Ascending aorta (tissue), 2 donors: Measurements from ENCODE around the gene PLEKHG3. TPM values are rescaled to one million over a fixed set of nuclear protein-coding genes. Genes with fewer than 3 reads are reported as not detected.
A peak's percentile ranks its signal among the peaks of the same experiment; 100 is the strongest.

Experiments used
- DNase-seq, 2 donors: peaks; one replicate each; pipeline ENCODE4 v3.0.0-alpha.2; 2019; ENCODE audit warnings: low spot score in 2 of 2
- H3K27ac ChIP-seq, 2 donors: fragments of 200-600 bp; sonication (generic); one replicate each; pipeline ENCODE4 v1.5.1; 2016 to 2017; ENCODE audit warnings: mild to moderate bottlenecking in 1 of 2
- H3K27me3 ChIP-seq: fragments of 200-600 bp; sonication (generic); one replicate; pipeline ENCODE4 v1.5.1; 2017
- H3K36me3 ChIP-seq, 2 donors: fragments of 200-600 bp; sonication (generic); one replicate each; pipeline ENCODE4 v1.5.1; 2016
- H3K4me1 ChIP-seq, 2 donors: fragments of 200-600 bp; sonication (generic); one replicate each; pipeline ENCODE4 v1.5.1; 2016 to 2017; ENCODE audit warnings: mild to moderate bottlenecking in 1 of 2
- H3K4me3 ChIP-seq, 2 donors: fragments of 200-600 bp; sonication (generic); one replicate each; pipeline ENCODE4 v1.5.1; 2016 to 2017; ENCODE audit warnings: mild to moderate bottlenecking in 1 of 2
- H3K9me3 ChIP-seq, 2 donors: fragments of 200-600 bp; sonication (generic); one replicate each; pipeline ENCODE4 v1.5.1; 2016
- CTCF ChIP-seq, 3 experiments: fragments of 200-600 bp in 2 of 3; fragments of 450-650 bp in 1 of 3; sonication (generic) in 2 of 3; IDR thresholded peaks; one replicate each; pipeline ENCODE4 v1.5.1; 2016 to 2019; ENCODE audit warnings: antibody characterized with exemption in 3 of 3, mild to moderate bottlenecking in 1 of 3, moderate library complexity in 1 of 3
- intact Hi-C: fragments of 100-400 bp; cut with DNase I; formaldehyde crosslinking; loops from one replicate; pipeline ENCODE4 v1.15.1; 2023
- total RNA-seq: library from RNA; depleted of rRNA; stranded (reverse); fragments of >200 nt; gene quantifications from one replicate; pipeline ENCODE4 v1.1.0, GENCODE V29; 2016

Gene PLEKHG3
- total RNA-seq, 1 donor from 2014 or later: 134 TPM

GRCh38 chr14:64700290-64700689 is 3.9 kb upstream of the PLEKHG3 start:
- no peak for DNase-seq
- no peaks in the 10 kb centered on the region for H3K27me3 ChIP-seq
- H3K9me3 ChIP-seq: no peaks in the 10 kb centered on the region
- no peaks in the 10 kb centered on the region for H3K36me3 ChIP-seq
- no peaks in the 10 kb centered on the region for H3K4me1 ChIP-seq
- TF ChIP-seq CTCF (IDR thresholded peaks at IDR 0.05): no peak
- H3K27ac ChIP-seq: no peak overlapping the region
- no peak overlapping the region for H3K4me3 ChIP-seq
- intact Hi-C loops: no loop called here

- Histone ChIP-seq H3K36me3 (no peaks in the 10 kb centered on the region), H3K4me3 (no peak overlapping the region), H3K9me3 (no peaks in the 10 kb centered on the region), H3K4me1 (peaks cover 0 to 2% of the 10 kb centered on the region in 2 donors), H3K27me3 (no peaks in the 10 kb centered on the region), H3K27ac (no peak overlapping the region)
- DNase-seq: no peak
- intact Hi-C loops: no loop called here
- no peak for TF ChIP-seq CTCF (IDR thresholded peaks at IDR 0.05)
Observed at GRCh38 chr14:64700894-64701293, 3.3 kb upstream of the PLEKHG3 start.

GRCh38 chr14:64701660-64702059 is 2.6 kb upstream of the PLEKHG3 start:
- intact Hi-C loops: no loop called here
- no peak overlapping the region for H3K4me3 ChIP-seq
- DNase-seq: peak in 1 of 2 donors; percentile 7
- no peaks in the 10 kb centered on the region for H3K27me3 ChIP-seq
- no peaks in the 10 kb centered on the region for H3K9me3 ChIP-seq
- peaks cover 0 to 10% of the 10 kb centered on the region in 2 donors for H3K4me1 ChIP-seq
- no peak overlapping the region for H3K27ac ChIP-seq
- H3K36me3 ChIP-seq: no peaks in the 10 kb centered on the region
- TF ChIP-seq CTCF (IDR thresholded peaks at IDR 0.05): no peak

GRCh38 chr14:64702493-64703394 is 1.5 kb upstream of the PLEKHG3 start:
- DNase-seq: peak in 1 of 2 donors; percentile 60
- H3K9me3 ChIP-seq: no peaks in the 10 kb centered on the region
- H3K27ac ChIP-seq: no peak overlapping the region
- no peaks in the 10 kb centered on the region for H3K36me3 ChIP-seq
- H3K4me1 ChIP-seq: peaks cover 0 to 20% of the 10 kb centered on the region in 2 donors
- H3K27me3 ChIP-seq: no peaks in the 10 kb centered on the region
- intact Hi-C loops: no loop called here
- no peak for TF ChIP-seq CTCF (IDR thresholded peaks at IDR 0.05)
- H3K4me3 ChIP-seq: peak overlapping the region in 1 of 2 donors; percentile 74

- H3K4me3 ChIP-seq: peak overlapping the region; percentile 74 to 90
- no peaks in the 10 kb centered on the region for H3K9me3 ChIP-seq
- peak overlapping the region; percentile 88 to 95 for H3K27ac ChIP-seq
- intact Hi-C loops: loop anchor here (1.0 to 2.0 kb wide), 3 partner anchors 17 to 61 kb away; no protein-coding TSS in a partner anchor
- H3K4me1 ChIP-seq: peaks cover 3 to 28% of the 10 kb centered on the region in 2 donors
- DNase-seq: no peak
- no peaks in the 10 kb centered on the region for H3K36me3 ChIP-seq
- H3K27me3 ChIP-seq: no peaks in the 10 kb centered on the region
- no peak for TF ChIP-seq CTCF (IDR thresholded peaks at IDR 0.05)
Observed at GRCh38 chr14:64703395-64704142, 655 bp upstream of the PLEKHG3 start.
